GM12878 (cell line): ENCODE data around the gene KAZN. TPM values are rescaled to one million over a fixed set of nuclear protein-coding genes. Genes with fewer than 3 reads are reported as not detected.

Source experiments
- ATAC-seq: fragments of 200-7000 bp; cut with Tn5 transposase; 3 replicates; pipeline ENCODE4 v1.9.1; 2020; ENCODE audit warnings: mild to moderate bottlenecking, moderate library complexity
- BruUV-seq: library from RNA; stranded (reverse); fragments of 400-500 nt; replicated peaks from 2 replicates; lab custom pipeline; 2021; lab: Mats Ljungman, UMichigan
- CTCF ChIA-PET: fragments of 300-600 bp; sonication (Branson Sonifier 250); formaldehyde crosslinking; extraction: SDS; loops from one replicate; lab custom pipeline; 2021; ENCODE audit warnings: inconsistent platforms; lab: Yijun Ruan, JAX
- POLR2A ChIA-PET: fragments of 350-600 bp; formaldehyde crosslinking; extraction: SDS; loops from one replicate; lab custom pipeline; 2021; ENCODE audit warnings: inconsistent platforms; lab: Charles Lee
- RAD21 ChIA-PET: fragments of 300-600 bp; sonication (Branson Sonifier 250); formaldehyde crosslinking; loops from one replicate; lab custom pipeline; 2023; ENCODE audit warnings: antibody characterized with exemption; ENCODE audit not compliant: unreplicated experiment; lab: Charles Lee
- SMC1A ChIA-PET: fragments of 300-600 bp; sonication (Branson Sonifier 250); formaldehyde crosslinking; loops from one replicate; lab custom pipeline; 2023; ENCODE audit not compliant: unreplicated experiment, uncharacterized antibody; lab: Charles Lee
- DNase-seq: peaks from one replicate; pipeline ENCODE4 v3.0.0-alpha.2; 2011; ENCODE audit warnings: low read depth, low spot score
- FAIRE-seq: peaks from 3 replicates; lab custom pipeline; 2011; peaks lifted over from hg19 to GRCh38; lab: Jason Lieb, UNC
- H2AFZ ChIP-seq: 2 replicates; pipeline ENCODE4 v1.6.0; 2011; ENCODE audit warnings: low read depth, low read length, control low read depth; ENCODE audit not compliant: control insufficient read depth
- H3K27ac ChIP-seq: 2 replicates; pipeline ENCODE4 v1.5.1; 2011; ENCODE audit warnings: control low read depth; ENCODE audit not compliant: control insufficient read depth, insufficient read depth
- H3K27me3 ChIP-seq, 2 experiments: replicated peaks in 1 of 2; 2 replicates each; pipeline versions ENCODE4 v1.6.0 to v1.6.1; 2011; ENCODE audit warnings: low read length in 1 of 2; ENCODE audit not compliant: control insufficient read depth in 2 of 2, insufficient read depth in 2 of 2
- H3K36me3 ChIP-seq, 2 experiments: 2 replicates each; pipeline ENCODE4 v1.5.1; 2011; ENCODE audit warnings: low read length in 1 of 2; ENCODE audit not compliant: control insufficient read depth in 2 of 2, insufficient read depth in 2 of 2
- H3K4me1 ChIP-seq: 2 replicates; pipeline ENCODE4 v1.6.1; 2011; ENCODE audit warnings: mild to moderate bottlenecking, low read length, moderate library complexity, mixed read lengths; ENCODE audit not compliant: control insufficient read depth, insufficient read depth
- H3K4me2 ChIP-seq: 2 replicates; pipeline ENCODE4 v1.6.0; 2011; ENCODE audit warnings: control low read depth; ENCODE audit not compliant: control insufficient read depth, insufficient read depth
- H3K4me3 ChIP-seq: fragments of 200-600 bp; sonication (generic); 2 replicates; pipeline ENCODE4 v1.5.1; 2016
- H3K79me2 ChIP-seq: 2 replicates; pipeline ENCODE4 v1.6.0; 2011; ENCODE audit warnings: low read length; ENCODE audit not compliant: control insufficient read depth, insufficient read depth
- H3K9ac ChIP-seq: 2 replicates; pipeline ENCODE4 v1.8.0; 2011; ENCODE audit warnings: low read length, control low read depth, mixed read lengths; ENCODE audit not compliant: control insufficient read depth, insufficient read depth
- H3K9me3 ChIP-seq: replicated peaks from 3 replicates; pipeline ENCODE4 v1.5.1; 2011; ENCODE audit warnings: mild to moderate bottlenecking, low read length; ENCODE audit not compliant: control insufficient read depth, insufficient read depth
- H4K20me1 ChIP-seq: 2 replicates; pipeline ENCODE4 v1.6.0; 2011; ENCODE audit not compliant: control insufficient read depth, insufficient read depth
- EGR1 ChIP-seq, 2 experiments: IDR thresholded peaks; 1 replicate in 1 of 2; 2 replicates in 1 of 2; pipeline ENCODE4 v1.6.1; 2011 to 2012; ENCODE audit warnings: low read depth in 2 of 2, low read length in 2 of 2, borderline replicate concordance in 1 of 2, mild to moderate bottlenecking in 1 of 2, moderate library complexity in 1 of 2
- IKZF1 ChIP-seq: fragments of 450-650 bp; conservative IDR thresholded peaks from 2 replicates; pipeline ENCODE4 v1.6.1; 2017; ENCODE audit warnings: antibody characterized with exemption, mild to moderate bottlenecking
- IRF3 ChIP-seq: fragments of 450-650 bp; IDR thresholded peaks from 2 replicates; pipeline ENCODE4 v1.6.1; 2014; ENCODE audit warnings: mild to moderate bottlenecking
- KDM1A ChIP-seq: fragments of 200-600 bp; sonication (generic); IDR thresholded peaks from 2 replicates; pipeline ENCODE4 v1.6.1; 2016; ENCODE audit warnings: borderline replicate concordance
- MXI1 ChIP-seq: fragments of 150-350 bp; IDR thresholded peaks from 2 replicates; pipeline ENCODE4 v1.6.1; 2011; ENCODE audit warnings: low read depth, mild to moderate bottlenecking, inconsistent platforms, low read length, improper control_type of control experiment
- RELA ChIP-seq: fragments of 450-650 bp; IDR thresholded peaks from 2 replicates; pipeline ENCODE4 v1.8.0; 2014; ENCODE audit warnings: borderline replicate concordance; ENCODE audit not compliant: partially characterized antibody
- STAT3 ChIP-seq: IDR thresholded peaks from 2 replicates; pipeline ENCODE4 v1.6.1; 2011; ENCODE audit warnings: low read depth, low read length, improper control_type of control experiment
- ZNF622 ChIP-seq: fragments of 450-650 bp; IDR thresholded peaks from 2 replicates; pipeline ENCODE4 v1.6.1; 2017; ENCODE audit warnings: mild to moderate bottlenecking, inconsistent platforms
- ZSCAN29 ChIP-seq: fragments of 450-650 bp; IDR thresholded peaks from 2 replicates; pipeline ENCODE4 v1.6.1; 2017; ENCODE audit warnings: mild to moderate bottlenecking, moderate library complexity
- WGBS: methylation state at CpG from one replicate; pipeline ENCODE4 v1.1.6; 2016; ENCODE audit warnings: low lambda C conversion rate; ENCODE audit not compliant: insufficient replicate concordance, insufficient coverage; ENCODE audit errors: missing lambda C conversion rate; 5-methylcytosine and 5-hydroxymethylcytosine counted together
- in situ Hi-C: fragments of 300-500 bp; cut with MboI; formaldehyde crosslinking; loops from 9 replicates; pipeline ENCODE4 v1.14.3; 2018; ENCODE audit warnings: mixed read lengths
- intact Hi-C: fragments of 100-400 bp; cut with micrococcal nuclease; formaldehyde crosslinking; loops from one replicate; pipeline ENCODE4 v1.14.2; 2022; ENCODE audit not compliant: unreplicated experiment
- polyA plus RNA-seq, 11 experiments: library from polyadenylated mRNA; depleted of rRNA in 4 of 11; unstranded in 6 of 11; stranded (reverse) in 5 of 11; fragments of >200 nt; fragmentation: Nextera tagmentation in 4 of 11; fragmentation: Illumina TruSeq in 1 of 11; extraction: Ambion mirVana in 4 of 11; extraction: Trizol in 1 of 11; gene quantifications; 1 replicate in 1 of 11; 2 replicates in 10 of 11; pipeline versions ENCODE4 v1.2.1 to v1.2.3, GENCODE V29; 2011 to 2016; ENCODE audit warnings: inconsistent platforms in 2 of 11, missing spikeins in 2 of 11, low read depth in 1 of 11
- total RNA-seq, 4 experiments: library from RNA; depleted of rRNA in 3 of 4; stranded (reverse); fragments of >200 nt in 3 of 4; fragmentation: Illumina TruSeq in 1 of 4; extraction: Trizol in 1 of 4; gene quantifications; 2 replicates each; pipeline versions ENCODE4 v1.2.1 to v1.2.3, GENCODE V29; 2013 to 2021

Gene KAZN
- total and polyA plus RNA-seq, 10 of the 15 experiments (the other 5 are each of a cell fraction or from before 2014, with no cell fraction given), result 0.72 to 4.0 (median 1.2) TPM

- DNase-seq, result no peak
- intact Hi-C loops, result no loop called here
- TF ChIP-seq EGR1 (IDR thresholded peaks at IDR 0.05; ENCODE audit: borderline replicate concordance in 1 of 2, low read depth in 2 of 2, low read length in 2 of 2), result no peak
- TF ChIP-seq IRF3, result no peak
- TF ChIP-seq ZSCAN29, result no peak
- TF ChIP-seq KDM1A, result no peak
- no peak for TF ChIP-seq ZNF622
- no peak for TF ChIP-seq MXI1
- no peak for TF ChIP-seq RELA
- no peak for TF ChIP-seq STAT3
- no peak for TF ChIP-seq IKZF1
- FAIRE-seq, result no peak
- CTCF ChIA-PET, result no interaction called here
- RAD21 ChIA-PET, result no interaction called here
- H3K9ac ChIP-seq, result no peak overlapping the region
- POLR2A ChIA-PET, result no interaction called here
- ATAC-seq, result no peak
- BruUV-seq, result no TSS peak
- no peaks in the 10 kb centered on the region for H3K27me3 ChIP-seq
- SMC1A ChIA-PET, result no interaction called here
- H3K9me3 ChIP-seq, result no peaks in the 10 kb centered on the region; the same call in 2 of the 3 replicates
- H3K4me1 ChIP-seq, result no peaks in the 10 kb centered on the region
- no peak overlapping the region for H2AFZ ChIP-seq
- no peaks in the 10 kb centered on the region for H3K79me2 ChIP-seq
- H3K27ac ChIP-seq, result no peak overlapping the region
- 27% methylated on average over 7 of the region's 7 CpGs for WGBS
- no peaks in the 10 kb centered on the region for H3K36me3 ChIP-seq
- H3K4me2 ChIP-seq, result no peak overlapping the region
- no peaks in the 10 kb centered on the region for H4K20me1 ChIP-seq
- no peak overlapping the region for H3K4me3 ChIP-seq
- in situ Hi-C loops, result no loop called here
These were observed 216.8 kb downstream of the KAZN start for GRCh38 chr1:14815175-14815877.
